HCT116 (cell line): ENCODE data around the gene PHF21A. TPM values are rescaled to one million over a fixed set of nuclear protein-coding genes. Genes with fewer than 3 reads are reported as not detected.

Experiments used
- ATAC-seq: fragments of 200-7000 bp; cut with Tn5 transposase; 2 replicates; pipeline ENCODE4 v1.9.1; 2020; ENCODE audit warnings: mild to moderate bottlenecking, moderate library complexity
- BruUV-seq: library from RNA; stranded (reverse); fragments of 400-500 nt; replicated peaks from 2 replicates; lab custom pipeline; 2021; lab: Mats Ljungman, UMichigan
- CTCF ChIA-PET: fragments of 300-600 bp; sonication (Branson Sonifier 250); formaldehyde crosslinking; loops from one replicate; lab custom pipeline; 2021; ENCODE audit warnings: antibody characterized with exemption; lab: Charles Lee
- POLR2A ChIA-PET: fragments of 300-600, 350-600 bp; sonication (Branson Sonifier 250); formaldehyde crosslinking; loops from one replicate; lab custom pipeline; 2021; ENCODE audit warnings: antibody characterized with exemption; lab: Charles Lee
- RAD21 ChIA-PET, 2 experiments: fragments of 300-600 bp; sonication (Branson Sonifier 250); formaldehyde crosslinking; loops; one replicate each; lab custom pipeline; 2023; ENCODE audit warnings: low total read pairs in 2 of 2; ENCODE audit not compliant: uncharacterized antibody in 2 of 2, unreplicated experiment in 2 of 2, low non-redundant PET in 1 of 2; lab: Charles Lee
- DNase-seq: peaks from one replicate; pipeline ENCODE4 v3.0.0-alpha.2; 2010; ENCODE audit warnings: low read depth, low spot score
- H2AFZ ChIP-seq: fragments of 200-600 bp; shearing (Covaris generic), sonication (generic); 2 replicates; pipeline ENCODE4 v1.6.1; 2017; ENCODE audit warnings: low read depth, mixed run types, mixed read lengths, antibody characterized with exemption, low read length; ENCODE audit not compliant: poor library complexity, severe bottlenecking
- H3K27ac ChIP-seq: 2 replicates; pipeline ENCODE4 v1.5.1; 2012; ENCODE audit warnings: low read depth, low read length
- H3K27me3 ChIP-seq: fragments of 200-600 bp; sonication (generic); 2 replicates; pipeline ENCODE4 v1.6.1; 2016; ENCODE audit warnings: mixed run types, low read length, mixed read lengths; ENCODE audit not compliant: insufficient read depth
- H3K36me3 ChIP-seq, 2 experiments: fragments of 200-500 bp in 1 of 2; fragments of 200-600 bp in 1 of 2; sonication (Bioruptor generic) in 1 of 2; sonication (generic) in 1 of 2; 2 replicates each; pipeline versions ENCODE4 v1.5.1 to v1.6.1; 2014 to 2016; ENCODE audit warnings: low read length in 2 of 2, inconsistent platforms in 1 of 2, mixed read lengths in 1 of 2, mixed run types in 1 of 2; ENCODE audit not compliant: insufficient read depth in 2 of 2, control insufficient read depth in 1 of 2
- H3K4me1 ChIP-seq, 2 experiments: fragments of 200-600 bp in 1 of 2; sonication (generic) in 1 of 2; 2 replicates each; pipeline versions ENCODE4 v1.5.1 to v1.6.1; 2012 to 2017; ENCODE audit warnings: low read length in 2 of 2, inconsistent platforms in 1 of 2, mild to moderate bottlenecking in 1 of 2, mixed read lengths in 1 of 2, mixed run types in 1 of 2, moderate library complexity in 1 of 2; ENCODE audit not compliant: insufficient read depth in 2 of 2, control insufficient read depth in 1 of 2
- H3K4me2 ChIP-seq: fragments of 200-600 bp; sonication (generic); 2 replicates; pipeline ENCODE4 v1.6.1; 2017; ENCODE audit warnings: mixed run types, low read length, mixed read lengths
- H3K4me3 ChIP-seq, 2 experiments: fragments of 200-600 bp in 1 of 2; sonication (generic) in 1 of 2; replicated peaks in 1 of 2; 2 replicates each; pipeline ENCODE4 v1.5.1; 2011 to 2016; ENCODE audit warnings: low read length in 2 of 2, control low read depth in 1 of 2, low read depth in 1 of 2, mild to moderate bottlenecking in 1 of 2, mixed read lengths in 1 of 2, mixed run types in 1 of 2
- H3K79me2 ChIP-seq: fragments of 200-600 bp; sonication (generic); 2 replicates; pipeline ENCODE4 v1.6.1; 2017; ENCODE audit warnings: mild to moderate bottlenecking, mixed run types, low read length, moderate library complexity, mixed read lengths; ENCODE audit not compliant: insufficient read depth
- H3K9ac ChIP-seq: fragments of 200-600 bp; sonication (generic); 2 replicates; pipeline ENCODE4 v1.6.1; 2016; ENCODE audit warnings: low read length, mixed read lengths
- H3K9me2 ChIP-seq: fragments of 200-600 bp; sonication (generic), shearing (Covaris generic); 2 replicates; pipeline ENCODE4 v1.6.1; 2017; ENCODE audit warnings: mixed run types, mild to moderate bottlenecking, moderate library complexity; ENCODE audit not compliant: insufficient read depth
- H3K9me3 ChIP-seq, 2 experiments: fragments of 200-500 bp in 1 of 2; fragments of 200-600 bp in 1 of 2; sonication (Bioruptor generic) in 1 of 2; sonication (generic) in 1 of 2; 2 replicates each; pipeline ENCODE4 v1.6.1; 2014 to 2017; ENCODE audit warnings: low read length in 2 of 2, mixed read lengths in 2 of 2, inconsistent platforms in 1 of 2, low read depth in 1 of 2, mild to moderate bottlenecking in 1 of 2, mixed run types in 1 of 2, moderate library complexity in 1 of 2; ENCODE audit not compliant: control insufficient read depth in 1 of 2, insufficient read depth in 1 of 2
- H4K20me1 ChIP-seq: fragments of 200-600 bp; sonication (generic), shearing (Covaris generic); 2 replicates; pipeline ENCODE4 v1.6.1; 2017; ENCODE audit warnings: mixed run types, mild to moderate bottlenecking, moderate library complexity; ENCODE audit not compliant: insufficient read depth
- CTCF ChIP-seq, 3 experiments: fragments of 200-600 bp in 1 of 3; sonication (generic) in 1 of 3; IDR thresholded peaks in 2 of 3; conservative IDR thresholded peaks in 1 of 3; 2 replicates each; pipeline ENCODE4 v1.5.1; 2012 to 2017; ENCODE audit warnings: low read depth in 2 of 3, low read length in 2 of 3, antibody characterized with exemption in 1 of 3, borderline replicate concordance in 1 of 3, control low read depth in 1 of 3, mild to moderate bottlenecking in 1 of 3, mixed read lengths in 1 of 3, mixed run types in 1 of 3, moderate library complexity in 1 of 3; ENCODE audit not compliant: insufficient read depth in 1 of 3
- ELF1 ChIP-seq: IDR thresholded peaks from 2 replicates; pipeline ENCODE4 v1.6.1; 2012; ENCODE audit warnings: low read depth, borderline replicate concordance
- EZH2 ChIP-seq: fragments of 200-600 bp; sonication (generic); IDR thresholded peaks from 2 replicates; pipeline ENCODE4 v1.6.1; 2017; ENCODE audit warnings: antibody characterized with exemption, mixed run types
- EZH2phosphoT487 ChIP-seq: fragments of 200-600 bp; IDR thresholded peaks from 2 replicates; pipeline ENCODE4 v1.6.1; 2018; ENCODE audit warnings: antibody characterized with exemption, borderline replicate concordance
- MAX ChIP-seq: IDR thresholded peaks from 2 replicates; pipeline ENCODE4 v1.6.1; 2012
- POLR2A ChIP-seq: IDR thresholded peaks from 2 replicates; pipeline ENCODE4 v1.7.0; 2011; ENCODE audit warnings: borderline replicate concordance; ENCODE audit not compliant: insufficient read depth, insufficient read length; ENCODE audit errors: extremely low read depth
- SIN3A ChIP-seq: IDR thresholded peaks from 2 replicates; pipeline ENCODE4 v1.6.1; 2012; ENCODE audit warnings: low read depth
- SRF ChIP-seq: IDR thresholded peaks from 2 replicates; pipeline ENCODE4 v1.6.1; 2012; ENCODE audit warnings: low read depth
- TCF7L2 ChIP-seq: IDR thresholded peaks from 2 replicates; pipeline ENCODE4 v1.7.0; 2011; ENCODE audit warnings: borderline replicate concordance, inconsistent platforms; ENCODE audit not compliant: insufficient read depth, insufficient read length; ENCODE audit errors: extremely low read depth
- YY1 ChIP-seq: IDR thresholded peaks from 2 replicates; pipeline ENCODE4 v1.6.1; 2011; ENCODE audit warnings: low read length, low read depth, moderate library complexity, mild to moderate bottlenecking; ENCODE audit not compliant: insufficient replicate concordance; ENCODE audit errors: extremely low read depth
- ZBTB33 ChIP-seq: IDR thresholded peaks from 2 replicates; pipeline ENCODE4 v1.6.1; 2011; ENCODE audit warnings: mild to moderate bottlenecking, low read length, moderate library complexity; ENCODE audit not compliant: insufficient replicate concordance; ENCODE audit errors: extremely low read depth
- ZFX ChIP-seq: fragments of 450-650 bp; IDR thresholded peaks from 2 replicates; pipeline ENCODE4 v1.6.1; 2017
- intact Hi-C: fragments of 100-400 bp; cut with micrococcal nuclease; formaldehyde crosslinking; loops from 2 replicates; pipeline ENCODE4 v1.10.0; 2022
- total RNA-seq: library from RNA; stranded (reverse); gene quantifications from one replicate; pipeline ENCODE4 v1.2.1, GENCODE V29; 2021; ENCODE audit not compliant: unreplicated experiment
- TF ChIP-seq, protein P1 (sequence below): IDR thresholded peaks from 2 replicates; pipeline ENCODE4 v1.6.1; 2012; ENCODE audit warnings: low read depth

PHF21A gene
- total RNA-seq, 1 experiment from 2014 or later: 27.0 TPM

DNA sequence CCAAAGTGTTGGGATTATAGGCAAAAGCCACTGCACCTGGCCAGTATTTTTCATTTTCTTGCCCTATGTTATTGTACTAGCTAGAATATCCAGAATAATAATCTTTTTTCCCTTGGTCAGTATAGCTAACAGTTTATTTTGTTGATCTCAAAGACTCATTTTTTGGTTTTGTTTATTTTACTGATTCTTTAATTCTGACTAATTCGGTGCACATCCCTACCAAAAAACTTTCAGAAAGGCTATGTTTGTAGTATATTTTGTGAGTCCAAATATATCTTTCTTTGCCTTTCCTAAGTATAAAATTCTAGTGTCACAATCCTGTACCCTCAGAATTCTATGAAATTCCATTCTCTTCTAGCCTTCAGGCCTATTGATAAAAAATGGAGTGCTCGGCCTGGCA, 84.3 kb downstream of the PHF21A start:
- TF ChIP-seq CTCF (IDR thresholded peaks at IDR 0.05 in 2 of 3, conservative IDR thresholded peaks at IDR 0.05 in 1 of 3; ENCODE audit: borderline replicate concordance in 1 of 3, insufficient read depth in 1 of 3, low read depth in 2 of 3, low read length in 2 of 3) (no peak), ZFX (no peak), MAX (no peak), SRF (no peak), TCF7L2 (no peak), ELF1 (no peak), YY1 (no peak), EZH2 (no peak), POLR2A (no peak), ZBTB33 (no peak), SIN3A (no peak), EZH2phosphoT487 (no peak)
- TF ChIP-seq, protein P1, sequence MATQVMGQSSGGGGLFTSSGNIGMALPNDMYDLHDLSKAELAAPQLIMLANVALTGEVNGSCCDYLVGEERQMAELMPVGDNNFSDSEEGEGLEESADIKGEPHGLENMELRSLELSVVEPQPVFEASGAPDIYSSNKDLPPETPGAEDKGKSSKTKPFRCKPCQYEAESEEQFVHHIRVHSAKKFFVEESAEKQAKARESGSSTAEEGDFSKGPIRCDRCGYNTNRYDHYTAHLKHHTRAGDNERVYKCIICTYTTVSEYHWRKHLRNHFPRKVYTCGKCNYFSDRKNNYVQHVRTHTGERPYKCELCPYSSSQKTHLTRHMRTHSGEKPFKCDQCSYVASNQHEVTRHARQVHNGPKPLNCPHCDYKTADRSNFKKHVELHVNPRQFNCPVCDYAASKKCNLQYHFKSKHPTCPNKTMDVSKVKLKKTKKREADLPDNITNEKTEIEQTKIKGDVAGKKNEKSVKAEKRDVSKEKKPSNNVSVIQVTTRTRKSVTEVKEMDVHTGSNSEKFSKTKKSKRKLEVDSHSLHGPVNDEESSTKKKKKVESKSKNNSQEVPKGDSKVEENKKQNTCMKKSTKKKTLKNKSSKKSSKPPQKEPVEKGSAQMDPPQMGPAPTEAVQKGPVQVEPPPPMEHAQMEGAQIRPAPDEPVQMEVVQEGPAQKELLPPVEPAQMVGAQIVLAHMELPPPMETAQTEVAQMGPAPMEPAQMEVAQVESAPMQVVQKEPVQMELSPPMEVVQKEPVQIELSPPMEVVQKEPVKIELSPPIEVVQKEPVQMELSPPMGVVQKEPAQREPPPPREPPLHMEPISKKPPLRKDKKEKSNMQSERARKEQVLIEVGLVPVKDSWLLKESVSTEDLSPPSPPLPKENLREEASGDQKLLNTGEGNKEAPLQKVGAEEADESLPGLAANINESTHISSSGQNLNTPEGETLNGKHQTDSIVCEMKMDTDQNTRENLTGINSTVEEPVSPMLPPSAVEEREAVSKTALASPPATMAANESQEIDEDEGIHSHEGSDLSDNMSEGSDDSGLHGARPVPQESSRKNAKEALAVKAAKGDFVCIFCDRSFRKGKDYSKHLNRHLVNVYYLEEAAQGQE: no peak
- RAD21 ChIA-PET: no interaction called here
- no peak overlapping the region for H3K27ac ChIP-seq
- ATAC-seq (no peak), DNase-seq (no peak)
- H3K36me3 ChIP-seq: no peaks in the 10 kb centered on the region
- CTCF ChIA-PET: no interaction called here
- no peak overlapping the region for H2AFZ ChIP-seq
- no peak overlapping the region for H3K4me2 ChIP-seq
- BruUV-seq: no TSS peak
- H3K9ac ChIP-seq: no peak overlapping the region
- H3K9me2 ChIP-seq: no peaks in the 10 kb centered on the region
- no peaks in the 10 kb centered on the region for H3K27me3 ChIP-seq
- intact Hi-C loops: no loop called here
- POLR2A ChIA-PET: no interaction called here
- no peaks in the 10 kb centered on the region for H3K79me2 ChIP-seq
- H3K4me1 ChIP-seq: no peaks in the 10 kb centered on the region
- H3K4me3 ChIP-seq: no peak overlapping the region
- H3K9me3 ChIP-seq: no peaks in the 10 kb centered on the region
- H4K20me1 ChIP-seq: no peaks in the 10 kb centered on the region
